ENCODE results near the gene SEMA4D. TPM values are rescaled to one million over a fixed set of nuclear protein-coding genes. Genes with fewer than 3 reads are reported as not detected.

The SEMA4D gene
- total and polyA plus RNA-seq, 2 of the 13 experiments (the other 11 are each of a cell fraction or from before 2014, with no cell fraction given) = 0.13 to 0.16 TPM

GRCh38 chr9:89357331-89358197 is 140.3 kb downstream of the SEMA4D start (continued):
- no peak for TF ChIP-seq ZNF710 (CRISPR knock-in tag; IDR thresholded peaks at IDR 0.05; ENCODE audit: borderline replicate concordance)
- TF ChIP-seq ZEB1 (IDR thresholded peaks at IDR 0.05; ENCODE audit: insufficient replicate concordance, low read depth) = peak; percentile 98
- TF ChIP-seq TFE3 (CRISPR knock-in tag; IDR thresholded peaks at IDR 0.05) = peak; percentile 81
- no peak for TF ChIP-seq ZNF253 (CRISPR knock-in tag; IDR thresholded peaks at IDR 0.05; ENCODE audit: borderline replicate concordance)
- peak; percentile 39; the same call in 1 of the 2 replicates for TF ChIP-seq SAFB2 (CRISPR knock-in tag; IDR thresholded peaks at IDR 0.05; ENCODE audit: borderline replicate concordance, low read depth)
- peak; percentile 99 for TF ChIP-seq TGIF2 (CRISPR knock-in tag; IDR thresholded peaks at IDR 0.05)
- peak; percentile 99 for TF ChIP-seq GATAD2A (CRISPR knock-in tag; IDR thresholded peaks at IDR 0.05)
- peak; percentile 87 for TF ChIP-seq MEF2D (CRISPR knock-in tag; IDR thresholded peaks at IDR 0.05)
- TF ChIP-seq ZFP91 (CRISPR knock-in tag; IDR thresholded peaks at IDR 0.05; ENCODE audit: borderline replicate concordance) = peak; percentile 31; the same call in 1 of the 2 replicates
- 0 out of 2 replicates have a peak, but pooled peaks have one; percentile 52 for TF ChIP-seq ZBTB20 (CRISPR knock-in tag; IDR thresholded peaks at IDR 0.05; ENCODE audit: borderline replicate concordance, low read depth)
- TF ChIP-seq AHDC1 (CRISPR knock-in tag; IDR thresholded peaks at IDR 0.05; ENCODE audit: borderline replicate concordance) = peak; percentile 96
- 0 out of 2 replicates have a peak, but pooled peaks have one; percentile 35 for TF ChIP-seq ZBTB34 (CRISPR knock-in tag; IDR thresholded peaks at IDR 0.05)
- TF ChIP-seq HOXD1 (CRISPR knock-in tag; IDR thresholded peaks at IDR 0.05) = no peak
